PC-3 (cell line): ENCODE data around the gene CHAF1A. TPM values are rescaled to one million over a fixed set of nuclear protein-coding genes. Genes with fewer than 3 reads are reported as not detected.

ENCODE experiments used
- ATAC-seq: fragments of 200-7000 bp; cut with Tn5 transposase; 2 replicates; pipeline ENCODE4 v1.9.1; 2020; ENCODE audit warnings: mild to moderate bottlenecking, moderate library complexity
- BruUV-seq: library from RNA; stranded (reverse); fragments of 400-500 nt; replicated peaks from 2 replicates; lab custom pipeline; 2021; lab: Mats Ljungman, UMichigan
- CTCF ChIA-PET: fragments of 300-600 bp; sonication (Branson Sonifier 250); formaldehyde crosslinking; loops from one replicate; lab custom pipeline; 2022; ENCODE audit warnings: antibody characterized with exemption; lab: Charles Lee
- POLR2A ChIA-PET: fragments of 300-600 bp; sonication (Branson Sonifier 250); formaldehyde crosslinking; loops from one replicate; lab custom pipeline; 2022; ENCODE audit warnings: antibody characterized with exemption; ENCODE audit not compliant: unreplicated experiment; lab: Charles Lee
- DNase-seq: peaks from one replicate; pipeline ENCODE4 v3.0.0-alpha.2; 2015
- H2AFZ ChIP-seq: fragments of 300-600 bp; sonication (generic); 2 replicates; pipeline ENCODE4 v1.6.0; 2016; ENCODE audit warnings: antibody characterized with exemption, low read length
- H3F3A ChIP-seq: fragments of 300-600 bp; sonication (generic); one replicate; pipeline ENCODE4 v1.6.0; 2017; ENCODE audit warnings: antibody characterized with exemption, low read length, control low read depth, mild to moderate bottlenecking; ENCODE audit not compliant: unreplicated experiment
- H3K27ac ChIP-seq: fragments of 300-600 bp; sonication (generic); 2 replicates; pipeline ENCODE4 v1.5.1; 2016; ENCODE audit warnings: mild to moderate bottlenecking, low read length
- H3K27me3 ChIP-seq: fragments of 300-600 bp; sonication (generic); 2 replicates; pipeline ENCODE4 v1.6.1; 2016; ENCODE audit warnings: low read length, mixed read lengths
- H3K36me3 ChIP-seq: fragments of 300-600 bp; sonication (generic); 2 replicates; pipeline ENCODE4 v1.6.1; 2016; ENCODE audit warnings: low read depth, mixed run types, low read length, mixed read lengths
- H3K4me1 ChIP-seq: fragments of 300-600 bp; sonication (generic); 2 replicates; pipeline ENCODE4 v1.5.1; 2016; ENCODE audit warnings: low read length; ENCODE audit not compliant: insufficient read depth
- H3K4me2 ChIP-seq: fragments of 300-600 bp; sonication (generic); 2 replicates; pipeline ENCODE4 v1.6.0; 2016; ENCODE audit warnings: low read length
- H3K4me3 ChIP-seq: fragments of 300-600 bp; sonication (generic); 2 replicates; pipeline ENCODE4 v1.5.1; 2016; ENCODE audit warnings: mild to moderate bottlenecking, low read length, mixed read lengths
- H3K79me2 ChIP-seq: fragments of 300-600 bp; sonication (generic); 2 replicates; pipeline ENCODE4 v1.6.1; 2017; ENCODE audit warnings: low read length, mixed read lengths
- H3K9ac ChIP-seq: fragments of 300-600 bp; sonication (generic); 2 replicates; pipeline ENCODE4 v1.6.0; 2016; ENCODE audit warnings: mild to moderate bottlenecking, low read length
- H3K9me2 ChIP-seq: fragments of 300-600 bp; sonication (generic); replicated peaks from 2 replicates; pipeline ENCODE4 v1.6.1; 2016; ENCODE audit warnings: mixed run types, low read length, mixed read lengths
- H3K9me3 ChIP-seq: fragments of 300-600 bp; sonication (generic); 2 replicates; pipeline ENCODE4 v1.6.1; 2016; ENCODE audit warnings: low read length, mixed read lengths
- H4K20me1 ChIP-seq: fragments of 300-600 bp; sonication (generic); 2 replicates; pipeline ENCODE4 v1.6.1; 2016; ENCODE audit warnings: low read length, mixed read lengths
- CTCF ChIP-seq: fragments of 300-600 bp; sonication (generic); conservative IDR thresholded peaks from 2 replicates; pipeline ENCODE4 v1.5.1; 2017; ENCODE audit warnings: antibody characterized with exemption, low read depth, mild to moderate bottlenecking, low read length
- EZH2 ChIP-seq: fragments of 300-600 bp; sonication (generic); IDR thresholded peaks from one replicate; pipeline ENCODE4 v1.6.1; 2017; ENCODE audit warnings: antibody characterized with exemption, mild to moderate bottlenecking, low read length; ENCODE audit not compliant: unreplicated experiment
- EZH2phosphoT487 ChIP-seq: fragments of 300-600 bp; sonication (generic); IDR thresholded peaks from 2 replicates; pipeline ENCODE4 v1.6.1; 2018; ENCODE audit warnings: mild to moderate bottlenecking, antibody characterized with exemption, low read length, borderline replicate concordance
- intact Hi-C: fragments of 100-400 bp; cut with micrococcal nuclease; formaldehyde crosslinking; loops from 2 replicates; pipeline ENCODE4 v1.9.0; 2023
- total RNA-seq: library from RNA; depleted of rRNA; stranded (reverse); fragments of >200 nt; gene quantifications from 2 replicates; pipeline ENCODE4 v1.2.3, GENCODE V29; 2014

The CHAF1A gene
- total RNA-seq, 1 experiment from 2014 or later = 48.9 TPM

GRCh38 chr19:4457654-4458395 is 55.4 kb downstream of the CHAF1A start, which contains the start of gene UBXN6:
TSS of gene UBXN6 (minus strand) at chr19:4457794. CDS start at chr19:4457697, 97 bp downstream.
- peak within 1 kb of the TSS; percentile 5; the same call in 1 of the 2 replicates for H3K27ac ChIP-seq
- H3K9me2 ChIP-seq = no peaks in the 10 kb centered on the region
- H3K9ac ChIP-seq = peak within 1 kb of the TSS; percentile 71
- ChIA-PET CTCF (no interaction called here), POLR2A (interaction anchor here (0.6 kb wide), 1 partner anchor 14 kb away, joined by 14 read pairs; no protein-coding TSS in a partner anchor)
- H3K4me3 ChIP-seq = peak within 1 kb of the TSS; percentile 81
- H3K9me3 ChIP-seq = no peaks in the 10 kb centered on the region
- H2AFZ ChIP-seq = peak within 1 kb of the TSS; percentile 90
- no peak for TF ChIP-seq CTCF
- no peak for TF ChIP-seq EZH2phosphoT487
- no peak for TF ChIP-seq EZH2
- H4K20me1 ChIP-seq = no peaks in the 10 kb centered on the region
- H3K36me3 ChIP-seq = no peaks in the 10 kb centered on the region
- intact Hi-C loops = loop anchor here (2.0 kb wide), 1 partner anchor 211 kb away; the partner anchor contains the start of gene YJU2
- ATAC-seq (peak; percentile 83), DNase-seq (peak; percentile 94)
- BruUV-seq = no TSS peak
- H3K79me2 ChIP-seq = peaks cover 17% of the 10 kb centered on the region
- H3K27me3 ChIP-seq = no peaks in the 10 kb centered on the region
- H3F3A ChIP-seq = no peaks in the 10 kb centered on the region
- peak within 1 kb of the TSS; percentile 88 for H3K4me2 ChIP-seq
- no peaks in the 10 kb centered on the region; the same call in 1 of the 2 replicates for H3K4me1 ChIP-seq

- ChIA-PET CTCF (no interaction called here), POLR2A (no interaction called here)
- H3K4me2 ChIP-seq = no peak overlapping the region
- H3K4me1 ChIP-seq = 0 out of 2 replicates have a peak, but pooled peaks cover 3% of the 10 kb centered on the region
- DNase-seq (no peak), ATAC-seq (no peak)
- H4K20me1 ChIP-seq = no peaks in the 10 kb centered on the region
- no peak overlapping the region for H3K27ac ChIP-seq
- no TSS peak for BruUV-seq
- no peaks in the 10 kb centered on the region for H3K9me3 ChIP-seq
- no peaks in the 10 kb centered on the region for H3F3A ChIP-seq
- no peaks in the 10 kb centered on the region for H3K27me3 ChIP-seq
- TF ChIP-seq EZH2phosphoT487 (no peak), CTCF (no peak), EZH2 (no peak)
- no peaks in the 10 kb centered on the region for H3K79me2 ChIP-seq
- H3K9ac ChIP-seq = no peak overlapping the region
- H2AFZ ChIP-seq = no peak overlapping the region
- no peaks in the 10 kb centered on the region for H3K36me3 ChIP-seq
- intact Hi-C loops = no loop called here
- no peaks in the 10 kb centered on the region for H3K9me2 ChIP-seq
- H3K4me3 ChIP-seq = no peak overlapping the region
These were observed 62.6 kb downstream of the CHAF1A start for GRCh38 chr19:4464815-4465581.
